ENCODE results near the gene CCDC180.

GRCh38 chr9:97280755-97281330 lies 26.6 kb upstream of the CCDC180 start:
- TF ChIP-seq CTCF (conservative IDR thresholded peaks at IDR 0.05; ENCODE audit: low read depth in 2 of 2) (no peak), REST (IDR thresholded peaks at IDR 0.05; ENCODE audit: unreplicated experiment) (no peak), POLR2AphosphoS5 (IDR thresholded peaks at IDR 0.05; ENCODE audit: low read depth) (no peak), EZH2 (IDR thresholded peaks at IDR 0.05; ENCODE audit: low read depth, unreplicated experiment) (no peak), EZH2phosphoT487 (IDR thresholded peaks at IDR 0.05; ENCODE audit: unreplicated experiment) (no peak), CREB1 (CRISPR knock-in tag; IDR thresholded peaks at IDR 0.05; ENCODE audit: low read depth) (no peak)

Data from GM23338 (cell line).